HG02798 (cell line): Measurements from ENCODE around the gene CLEC4M.
A peak's percentile ranks its signal among the peaks of the same experiment; 100 is the strongest.
"Not testable (repeated sequence)": the region's sequence is repeated elsewhere in the genome, so short reads cannot be mapped to it uniquely, and the experiment has no call there.

Experiments used
- ATAC-seq: cut with Tn5 transposase; IDR thresholded peaks from one replicate; pipeline ENCODE4 v1.9.1; 2021; ENCODE audit warnings: mild to moderate bottlenecking; ENCODE audit not compliant: unreplicated experiment, poor library complexity

CLEC4M gene

GRCh38 chr19:7799640-7800355, 36.8 kb downstream of the CLEC4M start:
- no peak for ATAC-seq

DNA sequence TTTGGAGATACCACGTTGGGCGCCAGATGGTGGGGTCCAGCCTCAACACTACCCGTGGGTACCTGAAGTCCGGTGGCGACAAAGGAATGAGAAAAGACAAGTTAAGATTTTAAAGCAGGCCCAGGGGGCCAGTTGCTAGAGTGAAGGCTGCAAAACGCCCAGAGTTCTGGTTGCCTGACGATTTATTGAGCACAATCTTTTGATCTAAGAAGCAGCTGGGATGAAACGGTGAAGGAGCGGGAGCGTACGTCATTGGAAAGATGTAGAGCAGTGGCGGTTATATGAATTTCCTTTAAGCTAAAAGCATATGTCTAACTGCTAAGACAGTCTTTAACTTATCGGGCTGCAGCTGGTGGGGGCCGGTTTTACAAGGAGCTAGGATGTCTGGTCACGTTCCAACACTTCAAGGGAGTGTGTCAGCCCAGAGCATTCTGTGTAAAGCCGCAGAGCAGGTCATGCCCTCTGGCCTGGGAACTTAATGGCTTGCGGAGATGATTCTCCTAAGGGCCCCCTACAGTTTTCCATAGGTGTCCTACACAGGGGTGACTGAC, 38.1 kb downstream of the CLEC4M start:
- ATAC-seq, result no peak

DNA sequence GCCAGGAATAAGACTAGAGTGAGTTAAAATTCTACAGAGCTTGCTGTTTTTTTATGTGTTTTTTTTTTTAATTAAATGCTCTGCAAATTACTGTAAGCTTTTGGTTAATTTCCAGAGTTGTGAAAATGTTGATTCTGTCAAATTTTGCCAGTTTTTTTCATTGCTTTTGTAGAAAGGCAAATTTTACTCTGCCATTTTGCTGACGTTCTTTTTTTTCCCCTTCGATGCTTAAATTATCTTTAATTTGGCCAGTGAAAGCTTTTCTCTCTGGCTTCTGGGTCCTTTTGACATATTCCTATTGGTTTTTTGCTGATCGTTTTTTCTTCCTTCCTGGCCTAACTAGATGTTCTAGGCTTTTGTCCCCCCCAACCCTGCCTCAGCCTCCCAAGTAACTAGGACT, 43.2 kb downstream of the CLEC4M start:
- ATAC-seq, result no peak

DNA sequence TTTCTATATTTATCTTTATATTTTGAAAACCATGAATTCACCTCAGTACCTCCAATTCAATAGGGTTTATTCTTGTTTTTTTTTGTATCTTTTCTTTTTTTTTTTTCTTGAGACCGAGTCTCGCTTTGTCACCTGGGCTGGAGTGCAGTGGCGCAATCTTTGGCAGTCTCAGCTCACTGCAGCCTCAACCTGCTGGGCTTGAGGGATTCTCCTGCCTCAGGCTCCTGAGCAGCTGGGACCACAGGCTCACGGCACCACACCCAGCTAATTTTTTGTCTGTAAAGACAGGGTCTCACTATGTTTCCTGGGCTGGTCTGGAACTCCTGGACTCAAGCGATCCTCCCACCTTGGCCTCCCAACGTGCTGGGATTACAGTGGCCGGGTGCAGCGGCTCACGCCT, 43.8 kb downstream of the CLEC4M start:
- no peak for ATAC-seq

- no peak for ATAC-seq
Measured at GRCh38 chr19:7808108-7808507, 45.1 kb downstream of the CLEC4M start.

DNA sequence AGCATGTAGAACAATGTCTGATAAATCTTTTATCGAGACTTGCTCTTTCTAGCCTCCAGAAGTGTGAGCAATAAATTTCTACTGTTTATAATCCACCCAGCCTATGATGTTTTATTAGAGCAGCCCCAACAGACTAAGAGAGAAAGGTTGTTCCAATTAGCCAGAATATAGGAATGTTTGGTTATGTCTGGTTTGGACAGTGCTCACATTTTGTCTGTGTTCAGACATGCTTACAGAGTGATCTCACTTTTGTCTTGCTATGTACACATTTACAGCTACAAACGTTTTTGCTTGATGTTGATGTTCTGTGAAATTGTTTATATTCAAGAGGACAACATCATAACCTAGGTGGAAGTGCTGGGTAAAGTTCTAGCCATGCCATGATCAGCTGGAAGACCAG, 48.9 kb downstream of the CLEC4M start:
- ATAC-seq, result no peak

DNA sequence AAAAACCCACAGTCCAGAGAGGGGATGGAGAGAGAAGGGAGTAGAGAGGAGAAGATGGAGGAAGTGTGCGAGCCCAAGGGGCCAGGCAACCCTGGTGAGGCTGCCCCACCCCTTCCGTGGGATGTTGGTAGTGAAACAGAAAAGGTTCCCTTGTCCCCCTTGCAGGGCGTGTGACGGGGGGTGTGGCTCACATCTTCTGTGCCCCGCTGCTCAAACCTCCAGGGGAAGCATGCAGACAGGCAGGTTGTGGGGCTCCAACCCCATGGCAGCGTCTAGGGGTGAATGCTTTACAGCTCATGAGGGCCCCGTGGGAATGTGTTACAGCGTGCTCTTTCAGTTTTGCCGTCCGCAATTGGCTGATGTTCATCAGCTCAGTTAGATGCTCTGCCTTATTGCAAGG, 52.3 kb downstream of the CLEC4M start:
- peak; percentile 39 for ATAC-seq

- ATAC-seq, result not testable (repeated sequence)
Measured at GRCh38 chr19:7816040-7816439, 53.0 kb downstream of the CLEC4M start.

GRCh38 chr19:7817801-7818200, 54.8 kb downstream of the CLEC4M start:
- no peak for ATAC-seq

DNA sequence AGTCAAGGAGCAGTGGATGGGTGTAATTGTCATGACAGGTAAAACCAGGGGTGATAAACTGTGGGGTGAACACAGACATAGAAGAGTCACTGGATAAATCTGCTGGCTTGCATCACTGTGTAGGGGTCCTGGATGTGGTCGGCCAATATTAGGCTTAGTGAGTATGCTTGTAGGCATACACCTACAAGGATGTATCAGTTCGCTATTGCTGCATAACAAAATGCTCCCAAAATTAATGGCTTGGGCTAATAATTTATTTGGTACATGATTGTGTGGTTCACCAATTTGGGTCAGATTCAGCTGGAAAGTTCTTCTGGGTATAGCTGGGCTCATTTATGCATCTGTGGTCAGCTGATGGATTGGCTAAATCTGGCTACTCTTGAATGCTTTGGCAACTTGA, 55.8 kb downstream of the CLEC4M start:
- no peak for ATAC-seq
